ENCODE measurements around the gene DOCK4.

Gene DOCK4

GRCh38 chr7:112207765-112208164 lies 1.6 kb upstream of the DOCK4 start:
- H3K4me3 ChIP-seq (ENCODE audit: low read depth, low read length), result no peak overlapping the region
- TF ChIP-seq CTCF (conservative IDR thresholded peaks at IDR 0.05; ENCODE audit: low read depth, low read length), result no peak
- DNase-seq (ENCODE audit: low read depth), result no peak

GRCh38 chr7:112206991-112207592 lies 893 bp upstream of the DOCK4 start:
- no peak for TF ChIP-seq CTCF (conservative IDR thresholded peaks at IDR 0.05; ENCODE audit: low read depth, low read length)
- peak; percentile 24 for DNase-seq (ENCODE audit: low read depth)
- H3K4me3 ChIP-seq (ENCODE audit: low read depth, low read length), result peak overlapping the region; percentile 97

GRCh38 chr7:112205343-112206237 lies 609 bp downstream of the DOCK4 start:
- peak; percentile 76 for DNase-seq (ENCODE audit: low read depth)
- peak overlapping the region; percentile 91 for H3K4me3 ChIP-seq (ENCODE audit: low read depth, low read length)
- no peak for TF ChIP-seq CTCF (conservative IDR thresholded peaks at IDR 0.05; ENCODE audit: low read depth, low read length)

DNA sequence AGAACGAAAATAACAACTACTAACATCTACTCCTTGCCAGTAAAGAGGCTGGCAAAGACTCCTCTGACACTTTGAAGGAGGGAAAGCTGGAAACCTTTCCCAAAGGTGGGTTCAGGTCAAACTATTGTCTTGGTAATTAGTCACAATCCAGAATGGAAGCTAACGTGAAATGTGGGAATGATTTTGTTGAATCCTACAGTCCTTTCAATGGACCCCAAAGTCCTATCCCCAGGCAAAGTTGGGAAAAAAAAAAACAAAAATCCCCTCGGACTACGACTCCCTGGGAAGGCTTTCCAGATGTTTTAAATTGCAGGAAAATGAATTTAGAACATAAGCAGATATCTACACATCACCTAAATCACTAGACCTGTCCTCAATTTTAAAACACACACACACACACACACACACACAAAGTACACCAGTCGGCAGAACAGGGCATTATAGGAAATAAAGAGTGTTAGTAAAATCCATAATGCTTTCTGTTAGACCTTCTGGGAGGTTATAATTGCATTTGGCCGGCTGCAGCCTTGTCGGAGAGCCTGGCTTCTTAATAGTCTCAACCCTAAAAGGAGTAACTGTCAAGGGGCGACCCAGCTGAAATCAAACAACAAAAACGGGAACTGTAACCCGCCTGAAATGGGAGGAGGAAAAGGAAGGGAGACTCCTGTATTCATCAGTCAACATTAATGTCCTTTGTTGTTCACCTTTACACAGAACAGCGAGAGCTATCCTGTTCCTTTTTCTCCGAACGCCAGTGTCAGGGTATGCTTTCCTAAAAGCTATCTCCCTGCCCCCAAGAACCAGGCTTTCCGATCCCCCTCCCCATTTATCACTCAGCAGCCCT lies 1.5 kb downstream of the DOCK4 start:
- TF ChIP-seq CTCF (conservative IDR thresholded peaks at IDR 0.05; ENCODE audit: low read depth, low read length), result no peak
- peak overlapping the region; percentile 91 for H3K4me3 ChIP-seq (ENCODE audit: low read depth, low read length)
- peak; percentile 37 for DNase-seq (ENCODE audit: low read depth)

DNA sequence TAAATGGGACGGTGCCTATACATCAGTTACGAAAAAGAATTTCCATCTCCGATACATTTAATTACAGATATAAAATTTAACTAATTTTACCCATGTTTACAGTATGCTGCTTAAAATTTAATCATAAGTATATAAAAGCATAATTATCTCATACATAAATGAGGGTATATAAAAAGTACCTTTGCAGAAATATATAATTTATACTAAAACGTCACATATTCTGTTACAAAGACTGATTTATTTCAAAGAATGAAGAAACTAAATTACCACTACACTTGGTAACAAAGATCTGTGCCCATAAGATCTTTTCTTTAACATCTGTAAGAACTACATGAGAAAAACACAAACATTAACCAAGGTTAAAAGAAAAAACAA lies 2.8 kb downstream of the DOCK4 start:
- H3K4me3 ChIP-seq (ENCODE audit: low read depth, low read length), result no peak overlapping the region
- no peak for TF ChIP-seq CTCF (conservative IDR thresholded peaks at IDR 0.05; ENCODE audit: low read depth, low read length)
- no peak for DNase-seq (ENCODE audit: low read depth)

GRCh38 chr7:112202816-112203215 lies 3.4 kb downstream of the DOCK4 start:
- H3K4me3 ChIP-seq (ENCODE audit: low read depth, low read length), result no peak overlapping the region
- peak; percentile 37 for DNase-seq (ENCODE audit: low read depth)
- TF ChIP-seq CTCF (conservative IDR thresholded peaks at IDR 0.05; ENCODE audit: low read depth, low read length), result no peak
